ENCODE measurements around the gene DMD. TPM values are rescaled to one million over a fixed set of nuclear protein-coding genes. Genes with fewer than 3 reads are reported as not detected.

The DMD gene
- total RNA-seq, 1 donor from 2014 or later, result 9.7 TPM

DNA sequence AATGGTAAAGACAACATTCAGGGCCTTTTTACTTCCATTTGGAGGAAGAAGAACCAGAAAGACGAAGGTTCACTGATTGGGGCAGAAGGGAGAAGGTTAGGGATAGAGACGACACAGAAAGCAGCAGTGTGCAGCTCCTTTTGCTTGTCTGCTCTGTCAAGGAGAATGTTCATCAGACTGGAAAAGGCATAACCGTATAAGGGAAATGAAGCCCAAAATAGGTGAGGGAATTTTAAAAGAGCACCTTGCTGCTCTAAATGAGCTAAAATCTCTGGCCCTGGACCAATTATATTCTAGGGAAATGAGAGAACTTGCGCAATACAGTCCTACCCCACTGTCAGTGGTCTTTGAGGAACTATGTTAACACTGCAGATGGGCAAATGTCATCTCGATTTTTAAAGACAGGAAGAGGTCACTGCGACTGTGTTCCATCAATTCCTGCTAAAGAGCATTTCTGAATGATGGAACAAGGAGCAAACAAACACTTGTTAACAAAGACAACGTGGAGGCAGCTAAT is 1229.7 kb downstream of the DMD start:
- H3K36me3 Mint-ChIP-seq (ENCODE audit: low read depth), result peaks cover 4% of the 10 kb centered on the region
- H3K9me3 Mint-ChIP-seq, result peaks cover 3% of the 10 kb centered on the region
- no peaks in the 10 kb centered on the region for H3K27me3 Mint-ChIP-seq (ENCODE audit: low read depth)
- no peak for DNase-seq (ENCODE audit: low read depth, low spot score)
- H3K4me1 Mint-ChIP-seq, result no peaks in the 10 kb centered on the region
- no peak overlapping the region for H3K4me3 Mint-ChIP-seq
- no peak overlapping the region for H3K27ac Mint-ChIP-seq (ENCODE audit: unreplicated experiment)
- TF ChIP-seq CTCF (conservative IDR thresholded peaks at IDR 0.05), result no peak

- no peaks in the 10 kb centered on the region for H3K36me3 Mint-ChIP-seq (ENCODE audit: low read depth)
- no peaks in the 10 kb centered on the region for H3K27me3 Mint-ChIP-seq (ENCODE audit: low read depth)
- no peak for TF ChIP-seq CTCF (conservative IDR thresholded peaks at IDR 0.05)
- no peak for DNase-seq (ENCODE audit: low read depth, low spot score)
- H3K27ac Mint-ChIP-seq (ENCODE audit: unreplicated experiment), result no peak overlapping the region
- no peak overlapping the region for H3K4me3 Mint-ChIP-seq
- H3K4me1 Mint-ChIP-seq, result peaks cover 5% of the 10 kb centered on the region
- peaks cover 6% of the 10 kb centered on the region for H3K9me3 Mint-ChIP-seq
Observed at GRCh38 chrX:31969714-31970113, 1241.6 kb downstream of the DMD start.

- no peaks in the 10 kb centered on the region for H3K27me3 Mint-ChIP-seq (ENCODE audit: low read depth)
- no peak overlapping the region for H3K4me3 Mint-ChIP-seq
- TF ChIP-seq CTCF (conservative IDR thresholded peaks at IDR 0.05), result no peak
- H3K4me1 Mint-ChIP-seq, result no peaks in the 10 kb centered on the region
- no peak for DNase-seq (ENCODE audit: low read depth, low spot score)
- peaks cover 13% of the 10 kb centered on the region for H3K9me3 Mint-ChIP-seq
- peaks cover 8% of the 10 kb centered on the region for H3K36me3 Mint-ChIP-seq (ENCODE audit: low read depth)
- no peak overlapping the region for H3K27ac Mint-ChIP-seq (ENCODE audit: unreplicated experiment)
Observed at GRCh38 chrX:31962256-31962655, 1249.1 kb downstream of the DMD start.

DNA sequence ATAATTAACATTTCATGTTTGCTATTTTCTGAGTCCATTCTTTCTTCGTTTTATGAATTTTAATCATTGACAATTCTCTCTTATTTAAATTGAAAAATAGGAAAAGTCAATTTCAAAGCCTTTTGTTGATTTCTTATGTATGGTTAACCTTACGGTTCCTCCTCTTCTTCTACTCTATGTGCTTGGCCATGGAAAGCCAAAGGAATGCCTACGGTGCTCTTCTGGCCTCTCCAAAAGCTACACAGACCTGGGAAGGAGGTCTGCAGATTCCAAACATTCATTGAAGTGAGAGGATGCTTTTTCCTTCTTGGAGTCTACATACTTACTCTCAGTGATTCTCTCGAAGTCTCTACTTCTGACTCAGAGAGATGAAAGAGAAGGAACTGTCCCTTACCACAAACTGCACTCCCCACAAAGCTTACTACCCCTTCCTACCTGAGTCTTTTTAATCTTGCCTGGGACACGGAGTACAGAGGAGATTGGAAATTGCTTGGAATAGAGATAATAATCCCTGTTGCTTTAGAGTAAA is 1276.4 kb downstream of the DMD start:
- Mint-ChIP-seq H3K4me3 (no peak overlapping the region), H3K27me3 (ENCODE audit: low read depth) (no peaks in the 10 kb centered on the region), H3K36me3 (ENCODE audit: low read depth) (peaks cover 3% of the 10 kb centered on the region), H3K4me1 (no peaks in the 10 kb centered on the region), H3K27ac (ENCODE audit: unreplicated experiment) (no peak overlapping the region), H3K9me3 (peaks cover 8% of the 10 kb centered on the region)
- no peak for TF ChIP-seq CTCF (conservative IDR thresholded peaks at IDR 0.05)
- DNase-seq (ENCODE audit: low read depth, low spot score), result no peak

DNA sequence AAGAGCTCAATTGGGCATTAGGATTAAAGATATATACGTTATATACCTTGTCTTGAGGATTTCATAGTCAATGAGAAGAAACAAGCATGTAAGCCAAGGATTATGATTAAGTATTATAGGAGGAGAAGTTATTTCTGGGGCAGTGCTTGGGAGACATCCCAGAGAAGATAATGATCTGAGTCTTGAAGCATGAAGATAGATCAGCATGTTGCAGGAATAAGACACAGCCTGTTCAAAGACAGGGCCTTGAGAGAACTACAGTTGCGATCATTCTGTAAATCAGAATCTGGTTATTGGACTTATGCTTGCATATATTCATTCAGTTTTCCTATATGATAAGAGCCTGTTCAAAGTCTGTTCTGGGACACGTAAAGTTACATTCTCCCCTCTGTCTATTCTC is 1277.3 kb downstream of the DMD start:
- TF ChIP-seq CTCF (conservative IDR thresholded peaks at IDR 0.05), result no peak
- H3K27ac Mint-ChIP-seq (ENCODE audit: unreplicated experiment), result no peak overlapping the region
- peaks cover 3% of the 10 kb centered on the region for H3K36me3 Mint-ChIP-seq (ENCODE audit: low read depth)
- no peaks in the 10 kb centered on the region for H3K27me3 Mint-ChIP-seq (ENCODE audit: low read depth)
- DNase-seq (ENCODE audit: low read depth, low spot score), result no peak
- no peak overlapping the region for H3K4me3 Mint-ChIP-seq
- no peaks in the 10 kb centered on the region for H3K4me1 Mint-ChIP-seq
- peaks cover 6% of the 10 kb centered on the region for H3K9me3 Mint-ChIP-seq
